H9 (cell line): Measurements from ENCODE around the gene OGDH. TPM values are rescaled to one million over a fixed set of nuclear protein-coding genes. Genes with fewer than 3 reads are reported as not detected.

ENCODE experiments used
- DNase-seq: peaks from one replicate; pipeline ENCODE4 v3.0.0-alpha.2; 2017
- H2AFZ ChIP-seq: one replicate; pipeline ENCODE4 v1.6.1; 2013; ENCODE audit warnings: mild to moderate bottlenecking, low read length, control low read depth, moderate library complexity
- H2AK5ac ChIP-seq: 2 replicates; pipeline ENCODE4 v1.6.1; 2013; ENCODE audit warnings: low read length, control low read depth, mixed read lengths; ENCODE audit not compliant: insufficient read length
- H2BK120ac ChIP-seq: one replicate; pipeline ENCODE4 v1.6.1; 2013; ENCODE audit warnings: low read depth, mild to moderate bottlenecking, low read length, control low read depth, inconsistent platforms; ENCODE audit not compliant: poor library complexity, severe bottlenecking
- H2BK12ac ChIP-seq: 2 replicates; pipeline ENCODE4 v1.6.1; 2013; ENCODE audit warnings: low read length, control low read depth, mixed read lengths, low read depth; ENCODE audit not compliant: insufficient read length
- H2BK15ac ChIP-seq: 2 replicates; pipeline ENCODE4 v1.6.1; 2013; ENCODE audit warnings: low read depth, low read length, control low read depth
- H2BK20ac ChIP-seq: one replicate; pipeline ENCODE4 v1.6.1; 2013; ENCODE audit warnings: low read depth, mild to moderate bottlenecking, low read length, control low read depth, inconsistent platforms; ENCODE audit not compliant: poor library complexity, severe bottlenecking
- H2BK5ac ChIP-seq: 2 replicates; pipeline ENCODE4 v1.6.1; 2013; ENCODE audit warnings: low read length, control low read depth, mixed read lengths; ENCODE audit not compliant: insufficient read length
- H3K14ac ChIP-seq: 2 replicates; pipeline ENCODE4 v1.6.1; 2013; ENCODE audit warnings: low read length, control low read depth; ENCODE audit not compliant: insufficient read depth
- H3K18ac ChIP-seq: 2 replicates; pipeline ENCODE4 v1.6.1; 2013; ENCODE audit warnings: low read depth, mild to moderate bottlenecking, mixed read lengths, low read length, control low read depth; ENCODE audit not compliant: insufficient read length
- H3K23ac ChIP-seq: 2 replicates; pipeline ENCODE4 v1.6.1; 2013; ENCODE audit warnings: low read length, control low read depth, mixed read lengths, low read depth; ENCODE audit not compliant: insufficient read length
- H3K23me2 ChIP-seq: 2 replicates; pipeline ENCODE4 v1.6.1; 2013; ENCODE audit warnings: low read depth, mild to moderate bottlenecking, mixed read lengths, low read length, control low read depth; ENCODE audit not compliant: insufficient read length, poor library complexity, severe bottlenecking
- H3K27ac ChIP-seq: 2 replicates; pipeline ENCODE4 v1.5.1; 2013; ENCODE audit warnings: low read length, control low read depth, mixed read lengths, low read depth; ENCODE audit not compliant: insufficient read length
- H3K27me3 ChIP-seq: 2 replicates; pipeline ENCODE4 v1.6.1; 2013; ENCODE audit warnings: low read length, control low read depth, inconsistent platforms; ENCODE audit not compliant: insufficient read depth
- H3K4ac ChIP-seq: 2 replicates; pipeline ENCODE4 v1.6.1; 2013; ENCODE audit warnings: low read depth, mild to moderate bottlenecking, control low read depth, inconsistent platforms, low read length, moderate library complexity
- H3K4me1 ChIP-seq: 2 replicates; pipeline ENCODE4 v1.6.1; 2013; ENCODE audit warnings: low read length, control low read depth, inconsistent platforms; ENCODE audit not compliant: insufficient read depth
- H3K4me2 ChIP-seq: 2 replicates; pipeline ENCODE4 v1.6.1; 2013; ENCODE audit warnings: low read length, control low read depth, mixed read lengths; ENCODE audit not compliant: insufficient read length, insufficient read depth
- H3K56ac ChIP-seq: 2 replicates; pipeline ENCODE4 v1.6.1; 2013; ENCODE audit warnings: low read depth, mild to moderate bottlenecking, mixed read lengths, low read length, control low read depth; ENCODE audit not compliant: insufficient read length
- H3K79me1 ChIP-seq: 2 replicates; pipeline ENCODE4 v1.6.1; 2013; ENCODE audit warnings: low read depth, mild to moderate bottlenecking, moderate library complexity, low read length, control low read depth, inconsistent platforms; ENCODE audit not compliant: insufficient read depth, poor library complexity, severe bottlenecking
- H3K79me2 ChIP-seq: 2 replicates; pipeline ENCODE4 v1.6.1; 2013; ENCODE audit warnings: low read length, control low read depth, inconsistent platforms; ENCODE audit not compliant: insufficient read depth
- H3K9ac ChIP-seq: 2 replicates; pipeline ENCODE4 v1.6.1; 2013; ENCODE audit warnings: low read length, control low read depth, mixed read lengths; ENCODE audit not compliant: insufficient read length; ENCODE audit errors: extremely low read depth
- H3K9me3 ChIP-seq: one replicate; pipeline ENCODE4 v1.6.1; 2013; ENCODE audit warnings: low read depth, low read length, inconsistent platforms; ENCODE audit not compliant: control insufficient read depth
- H3T11ph ChIP-seq: one replicate; pipeline ENCODE4 v1.6.1; 2013; ENCODE audit warnings: mild to moderate bottlenecking, low read length, control low read depth, inconsistent platforms
- H4K20me1 ChIP-seq: one replicate; pipeline ENCODE4 v1.6.1; 2013; ENCODE audit not compliant: control insufficient read depth, insufficient read length, insufficient read depth
- H4K5ac ChIP-seq: 2 replicates; pipeline ENCODE4 v1.6.1; 2013; ENCODE audit warnings: low read depth, mild to moderate bottlenecking, mixed read lengths, low read length, control low read depth; ENCODE audit not compliant: insufficient read length
- H4K8ac ChIP-seq: replicated peaks from 2 replicates; pipeline ENCODE4 v1.6.1; 2013; ENCODE audit warnings: low read length, control low read depth, mixed read lengths, low read depth; ENCODE audit not compliant: insufficient read length
- H4K91ac ChIP-seq: 2 replicates; pipeline ENCODE4 v1.6.1; 2013; ENCODE audit warnings: low read depth, mild to moderate bottlenecking, moderate library complexity, mixed read lengths, low read length, control low read depth; ENCODE audit not compliant: insufficient read length
- H3K27ac Mint-ChIP-seq, 3 experiments: 2 replicates in 2 of 3; 3 replicates in 1 of 3; pipeline ENCODE4 v1.8.0; 2020 to 2021; ENCODE audit warnings: mixed read lengths in 3 of 3, mild to moderate bottlenecking in 1 of 3, moderate library complexity in 1 of 3
- H3K27me3 Mint-ChIP-seq: 2 replicates; pipeline ENCODE4 v1.8.0; 2021; ENCODE audit warnings: low read depth, mild to moderate bottlenecking, moderate library complexity, mixed read lengths
- H3K36me3 Mint-ChIP-seq, 3 experiments: 2 replicates in 2 of 3; 3 replicates in 1 of 3; pipeline ENCODE4 v1.8.0; 2020 to 2021; ENCODE audit warnings: low read depth in 3 of 3, mixed read lengths in 3 of 3; ENCODE audit not compliant: insufficient read depth in 1 of 3
- H3K4me1 Mint-ChIP-seq, 2 experiments: 2 replicates each; pipeline ENCODE4 v1.8.0; 2020; ENCODE audit warnings: mixed read lengths in 2 of 2
- H3K4me3 Mint-ChIP-seq, 2 experiments: 2 replicates in 1 of 2; 3 replicates in 1 of 2; pipeline ENCODE4 v1.8.0; 2020 to 2021; ENCODE audit warnings: mild to moderate bottlenecking in 2 of 2, mixed read lengths in 2 of 2, moderate library complexity in 1 of 2
- H3K9me3 Mint-ChIP-seq, 2 experiments: 2 replicates in 1 of 2; 3 replicates in 1 of 2; pipeline ENCODE4 v1.8.0; 2020; ENCODE audit warnings: mild to moderate bottlenecking in 2 of 2, mixed read lengths in 2 of 2, moderate library complexity in 1 of 2
- CTCF ChIP-seq: fragments of 200-600 bp; sonication (generic); conservative IDR thresholded peaks from 3 replicates; pipeline ENCODE4 v1.8.0; 2021; ENCODE audit warnings: antibody characterized with exemption, mild to moderate bottlenecking
- WGBS: extraction: QIAGEN DNeasy Blood & Tissue Kit; methylation state at CpG from one replicate; pipeline ENCODE4 v1.1.7; 2013; ENCODE audit warnings: missing lambda C conversion rate, low lambda C conversion rate, mixed read lengths; ENCODE audit not compliant: insufficient read length; ENCODE audit errors: extremely low coverage; 5-methylcytosine and 5-hydroxymethylcytosine counted together
- total RNA-seq: library from RNA; stranded (reverse); gene quantifications from 2 replicates; pipeline ENCODE4 v1.2.1, GENCODE V29; 2021

OGDH gene
- total RNA-seq, 1 experiment from 2014 or later = 77.3 TPM

GRCh38 chr7:44748948-44749731 is 142.7 kb downstream of the OGDH start:
- H3K4me3 Mint-ChIP-seq = peak overlapping the region; percentile 74 to 88
- Histone ChIP-seq H4K5ac (no peak overlapping the region), H3K4ac (no peak overlapping the region), H2AFZ (no peak overlapping the region), H4K20me1 (no peaks in the 10 kb centered on the region), H2BK15ac (no peak overlapping the region), H3K18ac (peak overlapping the region; percentile 46), H2BK5ac (no peak overlapping the region), H2BK120ac (no peak overlapping the region), H3K56ac (no peak overlapping the region), H4K91ac (peak overlapping the region; percentile 42), H3K9me3 (no peaks in the 10 kb centered on the region), H4K8ac (no peak overlapping the region), H2BK20ac (no peak overlapping the region), H3K79me2 (peaks cover 2% of the 10 kb centered on the region; the same call in 1 of the 2 replicates), H3K79me1 (peaks cover 6% of the 10 kb centered on the region), H3K27ac (no peak overlapping the region), H3T11ph (no peak overlapping the region), H2AK5ac (no peak overlapping the region), H3K27me3 (no peaks in the 10 kb centered on the region), H3K14ac (peak overlapping the region; percentile 78), H3K23me2 (peaks cover 8% of the 10 kb centered on the region), H3K9ac (peak overlapping the region; percentile 87), H3K4me2 (peak overlapping the region; percentile 73), H3K23ac (peak overlapping the region; percentile 57), H2BK12ac (no peak overlapping the region), H3K4me1 (peaks cover 4% of the 10 kb centered on the region; the same call in 1 of the 2 replicates)
- peak overlapping the region in 1 of 3 experiments; percentile 23; a peak in 2 of 7 replicates for H3K27ac Mint-ChIP-seq
- WGBS = no CpG with 5 or more reads among the region's 60 CpGs
- no peaks in the 10 kb centered on the region; the same call in 1 of the 2 replicates for H3K27me3 Mint-ChIP-seq
- TF ChIP-seq CTCF = no peak
- no peaks in the 10 kb centered on the region for H3K9me3 Mint-ChIP-seq
- H3K4me1 Mint-ChIP-seq = peaks cover 23 to 24% of the 10 kb centered on the region in 2 experiments
- peaks cover 12 to 19% (median 15%) of the 10 kb centered on the region in 3 experiments; a peak in 6 of 7 replicates for H3K36me3 Mint-ChIP-seq
- no peak for DNase-seq
